T-helper 17 cell (primary cell): ENCODE data around the gene NIPAL4. TPM values are rescaled to one million over a fixed set of nuclear protein-coding genes. Genes with fewer than 3 reads are reported as not detected.

Experiments
- ATAC-seq: fragments of 150-1000 bp; cut with Tn5 transposase; 2 replicates; pipeline ENCODE4 v1.10.0; 2021; ENCODE audit warnings: mild to moderate bottlenecking, moderate library complexity
- DNase-seq, 3 donors: peaks; one replicate each; pipeline versions ENCODE4 v3.0.0 to v3.0.0-alpha.2; 2020 to 2021
- H3K9me3 ChIP-seq: one replicate; pipeline ENCODE4 v1.7.0; 2013; ENCODE audit warnings: low read length, mild to moderate bottlenecking; ENCODE audit not compliant: control insufficient read depth, poor library complexity, severe bottlenecking
- H3K27ac Mint-ChIP-seq: one replicate; pipeline ENCODE4 v1.8.0; 2022; ENCODE audit warnings: mild to moderate bottlenecking, moderate library complexity, mixed read lengths
- H3K27me3 Mint-ChIP-seq: one replicate; pipeline ENCODE4 v1.8.0; 2022; ENCODE audit warnings: mixed read lengths
- H3K36me3 Mint-ChIP-seq: one replicate; pipeline ENCODE4 v1.8.0; 2022; ENCODE audit warnings: low read depth, mixed read lengths
- H3K4me1 Mint-ChIP-seq: one replicate; pipeline ENCODE4 v1.8.0; 2022; ENCODE audit warnings: mild to moderate bottlenecking, mixed read lengths
- H3K4me3 Mint-ChIP-seq: one replicate; pipeline ENCODE4 v1.8.0; 2022; ENCODE audit warnings: mild to moderate bottlenecking, moderate library complexity, mixed read lengths
- total RNA-seq, 4 donors: library from RNA in 2 of 4; stranded (reverse) in 2 of 4; gene quantifications; one replicate each; pipeline ENCODE4 v1.2.3 and lab custom pipeline; 2022 to 2026

NIPAL4 gene
- total RNA-seq, 2 donors from 2014 or later: 1.5 to 2.3 TPM

DNA sequence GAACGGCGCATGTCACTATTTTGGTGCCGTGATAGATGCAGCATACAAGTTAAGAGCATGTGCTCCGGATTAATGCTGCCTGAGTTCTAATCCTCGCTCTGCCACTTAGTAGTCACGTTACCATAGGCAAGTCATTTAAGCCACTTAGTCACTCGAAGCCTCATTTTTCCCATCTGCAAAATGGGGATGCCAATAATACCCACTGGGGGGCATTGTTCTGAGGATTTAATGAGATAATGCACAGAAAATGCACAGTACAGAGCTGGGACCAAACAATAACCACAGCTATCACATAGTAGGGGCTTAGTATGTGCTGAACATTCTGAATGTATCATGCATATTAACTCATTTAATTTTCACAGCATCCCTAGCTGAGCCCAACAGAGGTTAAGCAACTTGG, 9.1 kb downstream of the NIPAL4 start:
- peaks cover 24% of the 10 kb centered on the region for H3K4me1 Mint-ChIP-seq
- no peaks in the 10 kb centered on the region for H3K27me3 Mint-ChIP-seq
- no peak for DNase-seq
- ATAC-seq: no peak
- H3K27ac Mint-ChIP-seq: no peak overlapping the region
- no peak overlapping the region for H3K4me3 Mint-ChIP-seq
- no peaks in the 10 kb centered on the region for H3K9me3 ChIP-seq
- peaks cover 2% of the 10 kb centered on the region for H3K36me3 Mint-ChIP-seq

- Mint-ChIP-seq H3K4me1 (peaks cover 20% of the 10 kb centered on the region), H3K27me3 (no peaks in the 10 kb centered on the region), H3K36me3 (peaks cover 2% of the 10 kb centered on the region), H3K27ac (no peak overlapping the region), H3K4me3 (no peak overlapping the region)
- DNase-seq: no peak
- H3K9me3 ChIP-seq: no peaks in the 10 kb centered on the region
- ATAC-seq: no peak
Observed at GRCh38 chr5:157469687-157470086, 9.7 kb downstream of the NIPAL4 start.

DNA sequence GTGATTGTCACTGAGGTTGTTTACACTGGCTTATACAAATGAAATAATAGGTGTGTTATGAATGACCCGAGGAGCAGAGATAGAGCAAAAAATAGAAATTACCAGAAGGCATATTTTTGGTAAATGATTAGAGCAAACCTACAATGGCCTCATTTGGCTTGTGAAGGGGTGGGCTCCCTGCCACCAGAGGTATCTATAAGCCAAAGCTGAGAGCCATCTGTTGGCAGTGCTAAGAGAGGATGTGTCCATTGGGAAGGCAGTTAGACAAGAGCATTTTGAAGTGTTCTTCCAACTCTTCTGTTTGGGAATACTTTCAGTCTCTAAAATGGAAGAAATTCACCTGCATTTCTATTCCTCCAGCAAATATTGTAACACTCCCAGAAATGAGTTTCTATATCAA, 10.6 kb downstream of the NIPAL4 start:
- Mint-ChIP-seq H3K36me3 (peaks cover 4% of the 10 kb centered on the region), H3K4me3 (no peak overlapping the region), H3K27ac (no peak overlapping the region), H3K4me1 (peaks cover 20% of the 10 kb centered on the region), H3K27me3 (no peaks in the 10 kb centered on the region)
- no peaks in the 10 kb centered on the region for H3K9me3 ChIP-seq
- DNase-seq (no peak), ATAC-seq (no peak)

GRCh38 chr5:157471709-157472108, 11.7 kb downstream of the NIPAL4 start:
- Mint-ChIP-seq H3K36me3 (peaks cover 4% of the 10 kb centered on the region), H3K27ac (peak overlapping the region; percentile 19), H3K27me3 (no peaks in the 10 kb centered on the region), H3K4me1 (peaks cover 12% of the 10 kb centered on the region), H3K4me3 (no peak overlapping the region)
- DNase-seq: no peak
- no peaks in the 10 kb centered on the region for H3K9me3 ChIP-seq
- peak; percentile 49 for ATAC-seq

- H3K9me3 ChIP-seq: no peaks in the 10 kb centered on the region
- no peak for ATAC-seq
- H3K36me3 Mint-ChIP-seq: peaks cover 4% of the 10 kb centered on the region
- no peaks in the 10 kb centered on the region for H3K27me3 Mint-ChIP-seq
- peaks cover 19% of the 10 kb centered on the region for H3K4me1 Mint-ChIP-seq
- H3K4me3 Mint-ChIP-seq: no peak overlapping the region
- no peak for DNase-seq
- peak overlapping the region; percentile 82 for H3K27ac Mint-ChIP-seq
Observed at GRCh38 chr5:157473383-157474320, 13.6 kb downstream of the NIPAL4 start.

- no peak overlapping the region for H3K4me3 Mint-ChIP-seq
- no peaks in the 10 kb centered on the region for H3K27me3 Mint-ChIP-seq
- H3K27ac Mint-ChIP-seq: peak overlapping the region; percentile 82
- no peaks in the 10 kb centered on the region for H3K9me3 ChIP-seq
- peaks cover 27% of the 10 kb centered on the region for H3K4me1 Mint-ChIP-seq
- peaks cover 4% of the 10 kb centered on the region for H3K36me3 Mint-ChIP-seq
- DNase-seq (no peak), ATAC-seq (no peak)
Observed at GRCh38 chr5:157475432-157475831, 15.4 kb downstream of the NIPAL4 start.

DNA sequence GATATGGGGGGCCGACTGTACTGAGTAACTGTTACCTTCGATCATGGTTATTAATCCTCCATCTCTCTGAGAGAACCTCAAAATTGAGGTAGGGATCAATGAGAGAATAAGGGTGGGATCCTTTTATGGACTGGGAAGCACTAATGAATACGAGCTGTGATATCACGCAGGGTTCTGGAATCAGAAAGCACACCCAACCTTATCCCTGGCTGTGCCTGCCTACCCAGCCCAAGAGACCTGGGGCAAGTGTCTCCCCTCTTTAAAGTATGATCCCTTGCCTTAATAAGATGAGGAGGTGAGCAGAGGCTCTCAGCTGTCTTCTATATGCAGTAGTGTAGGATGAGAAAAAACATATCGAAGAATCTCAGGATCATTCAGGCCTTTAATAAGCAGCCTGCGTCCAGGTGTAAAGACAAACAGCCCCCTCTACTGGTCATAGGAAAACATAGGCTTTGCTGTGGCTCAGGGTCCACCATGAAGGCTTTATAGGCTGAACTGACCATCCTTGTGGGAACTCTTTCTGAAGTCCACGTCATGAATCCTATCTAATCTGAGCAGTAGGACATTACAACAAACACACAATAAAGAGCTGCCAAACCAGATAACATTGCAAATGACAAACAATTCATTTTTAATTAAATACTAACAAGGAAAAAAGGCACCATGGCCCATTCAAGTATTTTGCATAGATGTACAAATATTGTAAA, 16.8 kb downstream of the NIPAL4 start:
- no peaks in the 10 kb centered on the region for H3K27me3 Mint-ChIP-seq
- DNase-seq: no peak
- ATAC-seq: peak; percentile 53
- peak overlapping the region; percentile 82 for H3K27ac Mint-ChIP-seq
- H3K36me3 Mint-ChIP-seq: peaks cover 4% of the 10 kb centered on the region
- H3K4me3 Mint-ChIP-seq: no peak overlapping the region
- H3K9me3 ChIP-seq: no peaks in the 10 kb centered on the region
- H3K4me1 Mint-ChIP-seq: peaks cover 31% of the 10 kb centered on the region

GRCh38 chr5:157477814-157478494, 17.9 kb downstream of the NIPAL4 start:
- Mint-ChIP-seq H3K36me3 (peaks cover 6% of the 10 kb centered on the region), H3K4me1 (peaks cover 33% of the 10 kb centered on the region), H3K27ac (peak overlapping the region; percentile 91), H3K4me3 (no peak overlapping the region), H3K27me3 (no peaks in the 10 kb centered on the region)
- no peak for ATAC-seq
- no peaks in the 10 kb centered on the region for H3K9me3 ChIP-seq
- no peak for DNase-seq

GRCh38 chr5:157478726-157479125, 18.7 kb downstream of the NIPAL4 start:
- peak overlapping the region; percentile 25 for H3K4me3 Mint-ChIP-seq
- peaks cover 33% of the 10 kb centered on the region for H3K4me1 Mint-ChIP-seq
- peaks cover 7% of the 10 kb centered on the region for H3K36me3 Mint-ChIP-seq
- no peaks in the 10 kb centered on the region for H3K9me3 ChIP-seq
- DNase-seq: no peak
- H3K27me3 Mint-ChIP-seq: no peaks in the 10 kb centered on the region
- H3K27ac Mint-ChIP-seq: peak overlapping the region; percentile 91
- ATAC-seq: no peak

GRCh38 chr5:157479166-157479565, 19.2 kb downstream of the NIPAL4 start:
- DNase-seq (no peak), ATAC-seq (no peak)
- Mint-ChIP-seq H3K4me3 (peak overlapping the region; percentile 25), H3K27ac (peak overlapping the region; percentile 91), H3K27me3 (no peaks in the 10 kb centered on the region), H3K4me1 (peaks cover 36% of the 10 kb centered on the region), H3K36me3 (peaks cover 10% of the 10 kb centered on the region)
- no peaks in the 10 kb centered on the region for H3K9me3 ChIP-seq

DNA sequence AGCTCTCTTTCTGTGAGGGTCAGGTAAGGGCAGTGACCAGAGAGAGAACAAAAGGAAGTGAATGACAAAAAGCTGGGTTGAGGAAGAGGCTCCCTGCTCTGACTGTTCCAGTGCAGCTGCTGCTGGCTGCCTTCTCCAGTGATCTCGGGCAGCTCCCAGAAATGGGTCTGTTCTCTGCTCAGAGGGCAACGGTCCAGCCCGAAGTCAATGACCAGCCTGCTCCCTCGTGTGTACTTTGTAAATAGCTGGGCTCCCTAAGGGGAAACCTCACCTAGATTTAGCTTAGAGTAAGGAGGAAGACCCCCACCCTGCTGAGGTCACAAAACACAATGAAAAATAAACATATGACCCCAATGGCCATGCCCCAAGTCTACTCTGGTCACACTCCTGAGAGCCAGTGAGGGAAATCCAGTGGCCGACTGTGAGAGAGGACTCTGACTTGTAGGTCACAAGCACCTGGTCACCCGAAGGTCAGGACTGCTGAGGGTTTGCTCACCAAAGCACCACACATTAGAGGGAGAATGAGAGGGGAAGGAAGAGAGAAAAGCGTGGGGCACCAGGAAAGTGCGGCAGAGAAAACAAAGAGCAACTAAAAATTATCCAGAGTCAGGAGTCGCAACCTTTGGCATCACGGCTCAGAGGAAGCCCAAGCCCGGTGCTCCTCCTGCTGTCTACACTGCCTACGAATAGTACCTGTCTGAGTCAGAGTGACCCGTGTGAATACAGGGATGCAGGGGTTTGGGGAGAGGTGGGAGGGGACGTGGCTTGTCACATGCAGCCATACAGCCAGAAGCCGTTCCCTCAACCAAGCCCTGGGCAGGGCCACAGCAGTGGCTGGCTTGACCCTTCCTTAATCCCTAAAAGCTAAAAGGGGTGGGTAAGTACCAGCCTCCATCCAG, 19.8 kb downstream of the NIPAL4 start:
- ATAC-seq: no peak
- Mint-ChIP-seq H3K4me3 (no peak overlapping the region), H3K4me1 (peaks cover 33% of the 10 kb centered on the region), H3K36me3 (peaks cover 10% of the 10 kb centered on the region), H3K27ac (peak overlapping the region; percentile 91), H3K27me3 (no peaks in the 10 kb centered on the region)
- H3K9me3 ChIP-seq: no peaks in the 10 kb centered on the region
- no peak for DNase-seq

DNA sequence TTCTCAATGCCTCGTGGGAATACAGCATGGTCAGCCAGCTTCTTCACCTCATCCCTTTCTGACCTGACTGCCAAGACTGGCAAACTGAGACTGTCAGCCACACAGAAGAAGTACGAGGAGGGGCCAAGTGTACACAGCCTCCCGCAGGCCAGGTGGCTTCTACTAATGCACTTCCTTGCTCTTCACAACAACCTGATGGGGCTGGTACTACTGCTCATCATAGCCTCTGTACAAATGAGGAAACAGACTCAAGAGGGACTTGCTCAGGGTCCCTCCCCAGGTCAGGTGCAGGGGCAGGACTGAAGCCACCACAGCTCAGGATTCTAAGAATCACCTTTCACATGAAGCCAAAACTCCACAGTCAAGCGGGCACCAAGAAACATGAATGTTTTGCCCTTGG, 21.3 kb downstream of the NIPAL4 start:
- Mint-ChIP-seq H3K36me3 (peaks cover 16% of the 10 kb centered on the region), H3K4me1 (peaks cover 34% of the 10 kb centered on the region), H3K27ac (peak overlapping the region; percentile 65), H3K4me3 (peak overlapping the region; percentile 25), H3K27me3 (no peaks in the 10 kb centered on the region)
- DNase-seq (no peak), ATAC-seq (peak; percentile 67)
- H3K9me3 ChIP-seq: no peaks in the 10 kb centered on the region
